GM12878 (cell line): Measurements from ENCODE around the gene PTCH2. TPM values are rescaled to one million over a fixed set of nuclear protein-coding genes. Genes with fewer than 3 reads are reported as not detected.

Source experiments
- ATAC-seq: fragments of 200-7000 bp; cut with Tn5 transposase; 3 replicates; pipeline ENCODE4 v1.9.1; 2020; ENCODE audit warnings: mild to moderate bottlenecking, moderate library complexity
- BruUV-seq: library from RNA; stranded (reverse); fragments of 400-500 nt; replicated peaks from 2 replicates; lab custom pipeline; 2021; lab: Mats Ljungman, UMichigan
- CTCF ChIA-PET: fragments of 300-600 bp; sonication (Branson Sonifier 250); formaldehyde crosslinking; extraction: SDS; loops from one replicate; lab custom pipeline; 2021; ENCODE audit warnings: inconsistent platforms; lab: Yijun Ruan, JAX
- POLR2A ChIA-PET: fragments of 350-600 bp; formaldehyde crosslinking; extraction: SDS; loops from one replicate; lab custom pipeline; 2021; ENCODE audit warnings: inconsistent platforms; lab: Charles Lee
- RAD21 ChIA-PET: fragments of 300-600 bp; sonication (Branson Sonifier 250); formaldehyde crosslinking; loops from one replicate; lab custom pipeline; 2023; ENCODE audit warnings: antibody characterized with exemption; ENCODE audit not compliant: unreplicated experiment; lab: Charles Lee
- SMC1A ChIA-PET: fragments of 300-600 bp; sonication (Branson Sonifier 250); formaldehyde crosslinking; loops from one replicate; lab custom pipeline; 2023; ENCODE audit not compliant: unreplicated experiment, uncharacterized antibody; lab: Charles Lee
- DNase-seq: peaks from one replicate; pipeline ENCODE4 v3.0.0-alpha.2; 2011; ENCODE audit warnings: low read depth, low spot score
- FAIRE-seq: peaks from 3 replicates; lab custom pipeline; 2011; peaks lifted over from hg19 to GRCh38; lab: Jason Lieb, UNC
- H2AFZ ChIP-seq: 2 replicates; pipeline ENCODE4 v1.6.0; 2011; ENCODE audit warnings: low read depth, low read length, control low read depth; ENCODE audit not compliant: control insufficient read depth
- H3K27ac ChIP-seq: 2 replicates; pipeline ENCODE4 v1.5.1; 2011; ENCODE audit warnings: control low read depth; ENCODE audit not compliant: control insufficient read depth, insufficient read depth
- H3K27me3 ChIP-seq, 2 experiments: replicated peaks in 1 of 2; 2 replicates each; pipeline versions ENCODE4 v1.6.0 to v1.6.1; 2011; ENCODE audit warnings: low read length in 1 of 2; ENCODE audit not compliant: control insufficient read depth in 2 of 2, insufficient read depth in 2 of 2
- H3K36me3 ChIP-seq, 2 experiments: 2 replicates each; pipeline ENCODE4 v1.5.1; 2011; ENCODE audit warnings: low read length in 1 of 2; ENCODE audit not compliant: control insufficient read depth in 2 of 2, insufficient read depth in 2 of 2
- H3K4me1 ChIP-seq: 2 replicates; pipeline ENCODE4 v1.6.1; 2011; ENCODE audit warnings: mild to moderate bottlenecking, low read length, moderate library complexity, mixed read lengths; ENCODE audit not compliant: control insufficient read depth, insufficient read depth
- H3K4me2 ChIP-seq: 2 replicates; pipeline ENCODE4 v1.6.0; 2011; ENCODE audit warnings: control low read depth; ENCODE audit not compliant: control insufficient read depth, insufficient read depth
- H3K4me3 ChIP-seq: fragments of 200-600 bp; sonication (generic); 2 replicates; pipeline ENCODE4 v1.5.1; 2016
- H3K79me2 ChIP-seq: 2 replicates; pipeline ENCODE4 v1.6.0; 2011; ENCODE audit warnings: low read length; ENCODE audit not compliant: control insufficient read depth, insufficient read depth
- H3K9ac ChIP-seq: 2 replicates; pipeline ENCODE4 v1.8.0; 2011; ENCODE audit warnings: low read length, control low read depth, mixed read lengths; ENCODE audit not compliant: control insufficient read depth, insufficient read depth
- H3K9me3 ChIP-seq: replicated peaks from 3 replicates; pipeline ENCODE4 v1.5.1; 2011; ENCODE audit warnings: mild to moderate bottlenecking, low read length; ENCODE audit not compliant: control insufficient read depth, insufficient read depth
- H4K20me1 ChIP-seq: 2 replicates; pipeline ENCODE4 v1.6.0; 2011; ENCODE audit not compliant: control insufficient read depth, insufficient read depth
- TCF7 ChIP-seq: IDR thresholded peaks from 2 replicates; pipeline ENCODE4 v1.6.1; 2014; ENCODE audit warnings: antibody characterized with exemption, borderline replicate concordance
- WGBS: methylation state at CpG from one replicate; pipeline ENCODE4 v1.1.6; 2016; ENCODE audit warnings: low lambda C conversion rate; ENCODE audit not compliant: insufficient replicate concordance, insufficient coverage; ENCODE audit errors: missing lambda C conversion rate; 5-methylcytosine and 5-hydroxymethylcytosine counted together
- in situ Hi-C: fragments of 300-500 bp; cut with MboI; formaldehyde crosslinking; loops from 9 replicates; pipeline ENCODE4 v1.14.3; 2018; ENCODE audit warnings: mixed read lengths
- intact Hi-C: fragments of 100-400 bp; cut with micrococcal nuclease; formaldehyde crosslinking; loops from one replicate; pipeline ENCODE4 v1.14.2; 2022; ENCODE audit not compliant: unreplicated experiment
- polyA plus RNA-seq, 11 experiments: library from polyadenylated mRNA; depleted of rRNA in 4 of 11; unstranded in 6 of 11; stranded (reverse) in 5 of 11; fragments of >200 nt; fragmentation: Nextera tagmentation in 4 of 11; fragmentation: Illumina TruSeq in 1 of 11; extraction: Ambion mirVana in 4 of 11; extraction: Trizol in 1 of 11; gene quantifications; 1 replicate in 1 of 11; 2 replicates in 10 of 11; pipeline versions ENCODE4 v1.2.1 to v1.2.3, GENCODE V29; 2011 to 2016; ENCODE audit warnings: inconsistent platforms in 2 of 11, missing spikeins in 2 of 11, low read depth in 1 of 11
- total RNA-seq, 4 experiments: library from RNA; depleted of rRNA in 3 of 4; stranded (reverse); fragments of >200 nt in 3 of 4; fragmentation: Illumina TruSeq in 1 of 4; extraction: Trizol in 1 of 4; gene quantifications; 2 replicates each; pipeline versions ENCODE4 v1.2.1 to v1.2.3, GENCODE V29; 2013 to 2021
- TF ChIP-seq, protein P1 (sequence below): fragments of 450-650 bp; formaldehyde crosslinking; IDR thresholded peaks from 2 replicates; pipeline ENCODE4 v1.5.0; 2022; ENCODE audit warnings: mild to moderate bottlenecking, missing genetic modification characterization

PTCH2 gene
- total and polyA plus RNA-seq, 10 of the 15 experiments (the other 5 are each of a cell fraction or from before 2014, with no cell fraction given): 0.03 to 8.4 (median 0.10) TPM

DNA sequence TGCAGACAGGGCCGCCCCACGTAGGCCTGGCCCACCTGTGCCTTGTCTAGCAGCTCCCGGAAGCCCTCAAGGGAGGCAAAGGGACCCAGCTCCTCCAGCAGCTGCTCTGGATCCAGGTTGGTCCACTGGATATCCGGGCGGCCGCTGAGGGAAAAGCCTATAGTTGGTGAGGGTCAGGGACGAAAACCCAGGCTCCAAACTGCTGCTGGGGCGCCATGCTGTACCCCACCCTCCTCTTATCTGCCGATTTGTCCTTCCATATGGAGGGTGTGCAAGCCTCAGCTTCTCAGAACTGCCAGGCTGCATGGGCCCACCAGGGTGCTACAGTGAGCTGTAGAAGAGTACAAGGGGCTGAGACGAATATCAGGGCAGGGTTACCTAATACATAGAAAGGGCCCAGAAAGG lies 12.2 kb downstream of the PTCH2 start (continued):
- TF ChIP-seq, protein P1, sequence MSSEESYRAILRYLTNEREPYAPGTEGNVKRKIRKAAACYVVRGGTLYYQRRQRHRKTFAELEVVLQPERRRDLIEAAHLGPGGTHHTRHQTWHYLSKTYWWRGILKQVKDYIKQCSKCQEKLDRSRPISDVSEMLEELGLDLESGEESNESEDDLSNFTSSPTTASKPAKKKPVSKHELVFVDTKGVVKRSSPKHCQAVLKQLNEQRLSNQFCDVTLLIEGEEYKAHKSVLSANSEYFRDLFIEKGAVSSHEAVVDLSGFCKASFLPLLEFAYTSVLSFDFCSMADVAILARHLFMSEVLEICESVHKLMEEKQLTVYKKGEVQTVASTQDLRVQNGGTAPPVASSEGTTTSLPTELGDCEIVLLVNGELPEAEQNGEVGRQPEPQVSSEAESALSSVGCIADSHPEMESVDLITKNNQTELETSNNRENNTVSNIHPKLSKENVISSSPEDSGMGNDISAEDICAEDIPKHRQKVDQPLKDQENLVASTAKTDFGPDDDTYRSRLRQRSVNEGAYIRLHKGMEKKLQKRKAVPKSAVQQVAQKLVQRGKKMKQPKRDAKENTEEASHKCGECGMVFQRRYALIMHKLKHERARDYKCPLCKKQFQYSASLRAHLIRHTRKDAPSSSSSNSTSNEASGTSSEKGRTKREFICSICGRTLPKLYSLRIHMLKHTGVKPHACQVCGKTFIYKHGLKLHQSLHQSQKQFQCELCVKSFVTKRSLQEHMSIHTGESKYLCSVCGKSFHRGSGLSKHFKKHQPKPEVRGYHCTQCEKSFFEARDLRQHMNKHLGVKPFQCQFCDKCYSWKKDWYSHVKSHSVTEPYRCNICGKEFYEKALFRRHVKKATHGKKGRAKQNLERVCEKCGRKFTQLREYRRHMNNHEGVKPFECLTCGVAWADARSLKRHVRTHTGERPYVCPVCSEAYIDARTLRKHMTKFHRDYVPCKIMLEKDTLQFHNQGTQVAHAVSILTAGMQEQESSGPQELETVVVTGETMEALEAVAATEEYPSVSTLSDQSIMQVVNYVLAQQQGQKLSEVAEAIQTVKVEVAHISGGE (CRISPR knock-in tag): no peak

DNA sequence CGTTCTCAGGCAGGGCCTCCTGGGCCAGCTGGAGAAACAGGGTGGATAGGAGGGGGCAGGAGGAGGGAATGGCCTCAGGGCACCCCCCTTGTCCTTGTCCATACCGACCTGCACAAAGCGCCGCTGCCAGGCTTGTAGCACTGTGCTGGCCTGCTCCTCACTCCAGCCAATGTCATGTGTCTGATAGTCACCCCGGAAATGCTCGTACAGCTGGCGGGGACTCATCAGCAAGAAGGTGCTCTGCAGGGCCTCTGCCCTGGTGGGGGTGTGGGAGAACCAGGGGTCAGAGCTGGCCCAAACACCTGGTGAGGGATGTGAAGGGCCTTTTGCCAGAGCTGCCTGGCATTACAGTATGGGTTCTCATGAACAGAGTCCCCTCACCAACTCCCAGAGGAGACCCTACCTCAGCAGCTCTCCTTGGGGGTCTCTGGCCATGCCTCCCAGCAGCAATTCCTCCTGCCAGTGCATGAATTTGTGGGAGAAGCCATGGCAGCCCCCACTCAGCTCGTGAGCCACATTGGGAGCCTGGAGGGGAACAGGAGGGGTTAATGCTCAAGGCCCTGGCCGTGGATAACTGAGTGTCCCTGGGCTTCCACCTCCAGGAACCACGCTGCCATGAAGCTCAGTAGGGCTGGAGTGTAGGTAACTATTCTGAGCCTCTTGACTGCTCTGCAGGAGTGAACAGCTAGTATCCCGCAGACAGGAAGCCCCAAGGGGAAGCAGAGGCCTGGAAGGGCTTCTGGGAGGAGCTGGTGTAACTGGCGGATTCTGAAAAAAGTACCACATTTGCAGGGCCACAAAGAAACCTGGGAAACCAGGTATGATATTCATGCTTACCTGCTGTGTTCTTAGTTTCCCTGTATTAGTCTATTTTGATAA lies 13.3 kb downstream of the PTCH2 start:
- ATAC-seq (no peak), DNase-seq (no peak), FAIRE-seq (no peak)
- in situ Hi-C loops: loop anchor here (5.0 kb wide), 1 partner anchor 473 kb away; no protein-coding TSS in a partner anchor
- WGBS: 67% methylated on average over 12 of the region's 12 CpGs
- Histone ChIP-seq H3K27me3 (no peaks in the 10 kb centered on the region; a peak in 1 of 4 replicates), H3K9me3 (no peaks in the 10 kb centered on the region), H3K36me3 (no peaks in the 10 kb centered on the region), H2AFZ (no peak overlapping the region), H3K4me2 (no peak overlapping the region), H4K20me1 (no peaks in the 10 kb centered on the region), H3K79me2 (no peaks in the 10 kb centered on the region), H3K9ac (no peak overlapping the region), H3K27ac (no peak overlapping the region), H3K4me1 (no peaks in the 10 kb centered on the region), H3K4me3 (no peak overlapping the region)
- BruUV-seq: no TSS peak
- SMC1A ChIA-PET: interaction anchor here (1.4 to 3.0 kb wide), 6 partner anchors 8 to 663 kb away, joined by 3 to 9 read pairs (median 4); partner anchors contain the start of gene PLK3
- no peak for TF ChIP-seq TCF7
- POLR2A ChIA-PET: interaction anchor here (0.5 to 1.7 kb wide), 4 partner anchors 8 to 181 kb away, joined by 3 to 6 read pairs (median 4); no protein-coding TSS in a partner anchor
- intact Hi-C loops: loop anchor here (10.0 kb wide), 1 partner anchor 155 kb away; the partner anchor contains the start of gene EIF2B3
- CTCF ChIA-PET: interaction anchor here (0.6 to 1.9 kb wide), 9 partner anchors 8 to 663 kb away, joined by 3 to 5 read pairs (median 3); partner anchors contain the start of genes HECTD3 and PLK3
- RAD21 ChIA-PET: interaction anchor here (0.5 to 1.2 kb wide), 3 partner anchors 8 to 36 kb away, joined by 3 to 4 read pairs (median 3); no protein-coding TSS in a partner anchor
